Ovary (tissue), 9 donors: ENCODE results near the gene HERC3. TPM values are rescaled to one million over a fixed set of nuclear protein-coding genes. Genes with fewer than 3 reads are reported as not detected.

ENCODE experiments used
- DNase-seq, 5 donors: peaks; one replicate each; pipeline ENCODE4 v3.0.0-alpha.2; 2019 to 2020
- H3K27ac ChIP-seq, 2 donors: fragments of 200-600 bp; one replicate each; pipeline versions ENCODE4 v1.5.1 to v1.8.0; 2019 to 2022
- H3K27me3 ChIP-seq: fragments of 200-600 bp; one replicate; pipeline ENCODE4 v1.8.0; 2022
- H3K36me3 ChIP-seq: fragments of 200-600 bp; sonication (generic); one replicate; pipeline ENCODE4 v1.5.1; 2019
- H3K4me1 ChIP-seq: one replicate; pipeline ENCODE4 v1.8.1; 2013; ENCODE audit warnings: mild to moderate bottlenecking, moderate library complexity; ENCODE audit not compliant: insufficient read depth
- H3K4me3 ChIP-seq: fragments of 200-600 bp; sonication (generic); one replicate; pipeline ENCODE4 v1.5.1; 2017
- H3K9me3 ChIP-seq, 2 donors: fragments of 200-600 bp in 1 of 2; sonication (generic) in 1 of 2; one replicate each; pipeline versions ENCODE4 v1.5.1 to v1.8.1; 2013 to 2019; ENCODE audit warnings: mild to moderate bottlenecking in 1 of 2, moderate library complexity in 1 of 2
- EP300 ChIP-seq: sonication (generic); formaldehyde crosslinking; IDR thresholded peaks from one replicate; pipeline ENCODE4 v1.6.1; 2017; ENCODE audit warnings: antibody characterized with exemption
- POLR2A ChIP-seq: fragments of 450-650 bp; IDR thresholded peaks from one replicate; pipeline ENCODE4 v1.6.1; 2017; ENCODE audit warnings: antibody characterized with exemption, mild to moderate bottlenecking, moderate library complexity
- WGBS, 3 donors: extraction: QIAGEN DNeasy Blood & Tissue Kit in 1 of 3; methylation state at CpG; one replicate each; pipeline versions ENCODE4 v1.1.5 to v1.1.7; 2013 to 2017; 5-methylcytosine and 5-hydroxymethylcytosine counted together
- intact Hi-C, 4 donors: fragments of 100-400 bp; cut with DNase I; formaldehyde crosslinking; loops; one replicate each; pipeline versions ENCODE4 v1.11.0 to v1.15.1; 2022 to 2023
- polyA plus RNA-seq, 2 donors: library from polyadenylated mRNA; stranded (reverse); fragments of 200-250 nt in 1 of 2; fragments of 350-450 nt in 1 of 2; fragmentation: Illumina TruSeq in 1 of 2; extraction: RNeasy Lipid Tissue Mini Kit (QIAGEN cat#74804) in 1 of 2; gene quantifications; one replicate each; pipeline ENCODE4 v1.2.3, GENCODE V29; 2013 to 2014
- total RNA-seq, 7 donors: library from RNA; depleted of rRNA in 2 of 7; stranded (reverse); fragments of >200 nt in 2 of 7; fragmentation: NEBNext Ultra II Directional in 3 of 7; extraction: Animal tissue kit (Norgen Biotek cat#: 25700) in 3 of 7; gene quantifications; one replicate each; pipeline versions ENCODE4 v1.1.0 to v1.2.4, GENCODE V29; 2016 to 2023
- TF ChIP-seq, protein P1 (sequence below), 3 donors: fragments of 450-650 bp in 2 of 3; fragments of 200-600 bp in 1 of 3; IDR thresholded peaks; one replicate each; pipeline versions ENCODE4 v1.5.1 to v1.8.0; 2016 to 2022; ENCODE audit warnings: antibody characterized with exemption in 3 of 3, mild to moderate bottlenecking in 1 of 3
- donor health status: DM: no; HTN: no; CAD: no; lungs with moderate emphysema.
- donor health status: DM: no; HTN: no; CAD: no.
- donor health status: Bipolar disorder and iron deficiency.
- donor health status: DM: yes; HTN: yes; CAD: no.
- donor health status: DM: no; HTN: no; CAD: no.
- donor health status: DM: yes; HTN: yes; CAD: no.

The HERC3 gene
- total and polyA plus RNA-seq, 9 donors, result 10.3 to 30.9 (median 24.2) TPM

DNA sequence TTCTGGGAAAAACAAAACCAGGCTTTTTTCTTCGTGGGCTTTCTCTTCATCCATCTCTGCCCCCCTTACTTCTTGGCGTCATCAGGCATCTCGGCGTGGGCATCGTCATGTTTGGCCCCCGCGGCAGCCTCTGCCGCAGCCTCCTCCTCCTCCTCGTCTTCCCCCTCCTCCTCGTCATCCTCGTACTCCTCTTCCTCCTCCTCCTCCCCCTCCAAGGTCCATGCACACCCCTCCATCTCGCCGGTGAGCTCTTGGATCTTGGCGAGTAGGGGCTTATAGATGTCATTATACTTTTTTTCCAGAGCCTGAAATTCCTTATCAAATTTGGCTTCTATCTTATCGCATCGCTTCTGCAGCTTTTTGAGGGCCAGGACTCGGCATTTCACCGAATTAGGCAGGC lies 104.9 kb downstream of the HERC3 start:
- H3K36me3 ChIP-seq, result no peaks in the 10 kb centered on the region
- H3K4me1 ChIP-seq, result peaks cover 6% of the 10 kb centered on the region
- no peaks in the 10 kb centered on the region for H3K27me3 ChIP-seq
- H3K9me3 ChIP-seq, result no peaks in the 10 kb centered on the region
- peak; percentile 40 to 62 (median 55) for DNase-seq
- H3K4me3 ChIP-seq, result peak overlapping the region; percentile 58
- intact Hi-C loops, result no loop called here
- TF ChIP-seq POLR2A, result no peak
- no peak for TF ChIP-seq EP300
- TF ChIP-seq, protein P1, sequence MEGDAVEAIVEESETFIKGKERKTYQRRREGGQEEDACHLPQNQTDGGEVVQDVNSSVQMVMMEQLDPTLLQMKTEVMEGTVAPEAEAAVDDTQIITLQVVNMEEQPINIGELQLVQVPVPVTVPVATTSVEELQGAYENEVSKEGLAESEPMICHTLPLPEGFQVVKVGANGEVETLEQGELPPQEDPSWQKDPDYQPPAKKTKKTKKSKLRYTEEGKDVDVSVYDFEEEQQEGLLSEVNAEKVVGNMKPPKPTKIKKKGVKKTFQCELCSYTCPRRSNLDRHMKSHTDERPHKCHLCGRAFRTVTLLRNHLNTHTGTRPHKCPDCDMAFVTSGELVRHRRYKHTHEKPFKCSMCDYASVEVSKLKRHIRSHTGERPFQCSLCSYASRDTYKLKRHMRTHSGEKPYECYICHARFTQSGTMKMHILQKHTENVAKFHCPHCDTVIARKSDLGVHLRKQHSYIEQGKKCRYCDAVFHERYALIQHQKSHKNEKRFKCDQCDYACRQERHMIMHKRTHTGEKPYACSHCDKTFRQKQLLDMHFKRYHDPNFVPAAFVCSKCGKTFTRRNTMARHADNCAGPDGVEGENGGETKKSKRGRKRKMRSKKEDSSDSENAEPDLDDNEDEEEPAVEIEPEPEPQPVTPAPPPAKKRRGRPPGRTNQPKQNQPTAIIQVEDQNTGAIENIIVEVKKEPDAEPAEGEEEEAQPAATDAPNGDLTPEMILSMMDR (IDR thresholded peaks at IDR 0.05), result no peak
- H3K27ac ChIP-seq, result peak overlapping the region; percentile 29 to 52
- WGBS, 3 donors, result 34 to 46% (median 43%) methylated on average over 18 of the region's 18 CpGs

DNA sequence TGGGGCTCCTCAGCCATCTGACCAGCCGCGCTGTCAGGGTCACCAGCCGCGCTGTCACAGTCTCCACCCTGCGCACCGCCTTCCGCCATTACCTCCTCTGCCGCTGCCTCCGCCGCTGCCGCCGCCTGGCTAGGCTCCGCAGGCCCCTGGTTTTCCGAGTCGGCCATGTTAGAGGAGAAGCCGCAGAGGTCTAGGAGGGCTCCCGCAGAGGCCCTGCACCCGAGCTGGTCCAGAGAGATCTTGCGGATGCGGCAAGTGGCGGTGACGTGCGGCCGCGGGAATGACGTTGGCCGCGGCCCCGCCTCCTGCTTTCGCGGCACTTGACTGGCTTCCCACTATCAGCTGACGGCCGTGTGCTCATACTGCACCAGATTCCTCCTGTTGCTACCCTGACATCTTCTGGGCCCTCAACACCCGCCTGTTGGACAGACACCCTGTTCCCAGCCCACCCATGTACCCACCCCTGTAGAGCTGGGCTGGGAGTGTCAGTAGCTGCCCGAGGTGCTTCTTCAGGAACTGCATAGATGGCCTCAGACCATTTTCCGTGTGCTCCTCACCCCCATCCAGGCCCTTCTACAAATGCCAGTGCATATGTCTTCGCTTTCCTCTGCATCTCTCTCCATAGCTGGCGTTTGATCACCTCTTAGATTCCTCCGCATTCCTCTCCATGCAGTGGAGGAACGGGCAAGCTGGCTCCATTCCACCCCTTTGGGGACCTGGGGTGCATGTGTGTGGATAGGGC lies 105.5 kb downstream of the HERC3 start, which contains the start of gene NAP1L5:
Gene NAP1L5, minus strand, starts transcription at position 242 of the 742 bp plus-strand sequence. Its CDS starts 75 bp downstream, at position 167.
- peak within 1 kb of the TSS; percentile 58 for H3K4me3 ChIP-seq
- intact Hi-C loops, result no loop called here
- H3K4me1 ChIP-seq, result peaks cover 6% of the 10 kb centered on the region
- no peaks in the 10 kb centered on the region for H3K9me3 ChIP-seq
- no peaks in the 10 kb centered on the region for H3K36me3 ChIP-seq
- 55 to 67% (median 59%) methylated on average over 32 to 40 of the region's 40 CpGs for WGBS, 3 donors
- no peaks in the 10 kb centered on the region for H3K27me3 ChIP-seq
- TF ChIP-seq, protein P1 (IDR thresholded peaks at IDR 0.05), result no peak
- TF ChIP-seq EP300 (no peak), POLR2A (peak; percentile 70)
- H3K27ac ChIP-seq, result peak within 1 kb of the TSS; percentile 29 to 52
- peak; percentile 66 to 87 (median 82) for DNase-seq

DNA sequence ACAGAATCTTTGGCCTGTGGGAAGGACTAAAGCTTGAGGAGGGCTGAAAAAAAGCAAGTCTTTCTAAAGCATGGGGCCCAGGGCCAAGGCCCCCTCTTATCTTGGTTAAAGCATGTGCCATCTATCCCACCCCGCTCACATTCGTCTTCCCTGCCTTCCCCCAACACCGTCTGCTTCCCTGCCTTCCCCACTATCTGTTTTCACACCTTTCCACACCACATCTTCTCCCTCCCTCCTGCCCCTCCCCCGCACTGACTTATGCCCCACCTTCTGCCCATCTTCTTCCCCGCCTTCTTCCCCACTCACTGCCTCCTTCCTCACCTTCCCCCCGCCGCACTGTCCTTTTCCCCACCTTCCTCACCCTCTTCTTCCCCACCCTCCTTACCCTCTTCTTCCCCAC lies 106.2 kb downstream of the HERC3 start:
- H3K4me3 ChIP-seq, result no peak overlapping the region
- TF ChIP-seq EP300 (no peak), POLR2A (no peak)
- TF ChIP-seq, protein P1 (IDR thresholded peaks at IDR 0.05), result no peak
- H3K27me3 ChIP-seq, result no peaks in the 10 kb centered on the region
- no peaks in the 10 kb centered on the region for H3K36me3 ChIP-seq
- intact Hi-C loops, result no loop called here
- WGBS, 3 donors, result 92 to 98% (median 97%) methylated on average over 7 of the region's 7 CpGs
- H3K27ac ChIP-seq, result peak overlapping the region in 1 of 2 donors; percentile 29
- H3K9me3 ChIP-seq, result no peaks in the 10 kb centered on the region
- peak in 1 of 5 donors; percentile 30 for DNase-seq
- H3K4me1 ChIP-seq, result peaks cover 6% of the 10 kb centered on the region

DNA sequence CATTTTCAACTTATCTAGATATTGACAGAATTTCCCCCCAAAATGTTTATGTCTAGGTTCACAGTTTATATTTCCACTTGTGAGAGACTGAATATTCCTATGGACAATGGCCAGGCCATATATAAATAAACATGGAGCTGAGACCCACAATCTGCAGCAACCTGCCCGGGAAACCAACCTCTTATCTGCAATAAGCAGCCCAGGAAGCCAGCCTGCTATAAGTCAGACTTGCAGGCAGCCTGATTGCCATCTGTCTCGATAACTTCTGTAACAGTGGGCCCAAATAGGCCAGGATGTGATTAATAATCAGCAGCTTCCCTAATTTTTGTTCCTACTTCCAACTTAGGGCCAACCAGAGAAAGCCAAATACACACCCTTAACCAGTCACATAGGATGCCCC lies 110.5 kb downstream of the HERC3 start:
- H3K4me3 ChIP-seq, result no peak overlapping the region
- DNase-seq, result no peak
- 84 to 100% (median 89%) methylated on average over 2 of the region's 2 CpGs for WGBS, 3 donors
- TF ChIP-seq EP300, result no peak
- TF ChIP-seq POLR2A, result no peak
- TF ChIP-seq, protein P1 (IDR thresholded peaks at IDR 0.05), result no peak
- intact Hi-C loops, result loop anchor here in 2 of 4 donors (10.0 kb wide), 3 partner anchors 112 to 322 kb away; no protein-coding TSS in a partner anchor
- H3K27me3 ChIP-seq, result no peaks in the 10 kb centered on the region
- H3K4me1 ChIP-seq, result peaks cover 3% of the 10 kb centered on the region
- H3K9me3 ChIP-seq, result no peaks in the 10 kb centered on the region
- no peak overlapping the region for H3K27ac ChIP-seq
- no peaks in the 10 kb centered on the region for H3K36me3 ChIP-seq
